Measurements from ENCODE around the gene ZNF282. TPM values are rescaled to one million over a fixed set of nuclear protein-coding genes. Genes with fewer than 3 reads are reported as not detected.

ZNF282 gene
- total RNA-seq, 1 donor from 2014 or later = 40.0 TPM

DNA sequence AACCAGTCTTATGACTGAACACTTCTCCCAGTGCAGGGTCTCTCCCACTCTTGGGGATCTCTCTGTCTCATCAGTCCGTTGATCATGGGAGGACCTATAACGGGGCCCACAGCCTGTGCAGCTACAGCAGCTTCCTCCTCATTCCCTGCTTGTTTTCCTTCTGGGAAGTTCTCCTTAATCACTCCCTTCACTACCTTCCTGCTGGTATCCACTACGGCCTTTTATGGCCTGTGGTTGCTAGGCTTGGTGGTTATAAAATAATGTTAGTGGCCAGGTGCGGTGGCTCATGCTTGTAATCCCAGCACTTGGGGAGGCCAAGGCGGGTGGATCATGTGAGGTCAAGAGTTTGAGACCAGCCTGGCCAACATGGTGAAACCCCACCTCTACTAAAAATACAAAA lies 3.5 kb upstream of the ZNF282 start:
- Mint-ChIP-seq H3K27me3 (ENCODE audit: unreplicated experiment) (peaks cover 4% of the 10 kb centered on the region), H3K4me1 (ENCODE audit: unreplicated experiment) (peaks cover 31% of the 10 kb centered on the region), H3K36me3 (ENCODE audit: low read depth, unreplicated experiment) (peaks cover 3% of the 10 kb centered on the region), H3K9me3 (ENCODE audit: unreplicated experiment) (no peaks in the 10 kb centered on the region), H3K27ac (ENCODE audit: unreplicated experiment) (no peak overlapping the region), H3K4me3 (ENCODE audit: unreplicated experiment) (no peak overlapping the region)
- DNase-seq (ENCODE audit: low spot score) = no peak
- TF ChIP-seq, protein P1, sequence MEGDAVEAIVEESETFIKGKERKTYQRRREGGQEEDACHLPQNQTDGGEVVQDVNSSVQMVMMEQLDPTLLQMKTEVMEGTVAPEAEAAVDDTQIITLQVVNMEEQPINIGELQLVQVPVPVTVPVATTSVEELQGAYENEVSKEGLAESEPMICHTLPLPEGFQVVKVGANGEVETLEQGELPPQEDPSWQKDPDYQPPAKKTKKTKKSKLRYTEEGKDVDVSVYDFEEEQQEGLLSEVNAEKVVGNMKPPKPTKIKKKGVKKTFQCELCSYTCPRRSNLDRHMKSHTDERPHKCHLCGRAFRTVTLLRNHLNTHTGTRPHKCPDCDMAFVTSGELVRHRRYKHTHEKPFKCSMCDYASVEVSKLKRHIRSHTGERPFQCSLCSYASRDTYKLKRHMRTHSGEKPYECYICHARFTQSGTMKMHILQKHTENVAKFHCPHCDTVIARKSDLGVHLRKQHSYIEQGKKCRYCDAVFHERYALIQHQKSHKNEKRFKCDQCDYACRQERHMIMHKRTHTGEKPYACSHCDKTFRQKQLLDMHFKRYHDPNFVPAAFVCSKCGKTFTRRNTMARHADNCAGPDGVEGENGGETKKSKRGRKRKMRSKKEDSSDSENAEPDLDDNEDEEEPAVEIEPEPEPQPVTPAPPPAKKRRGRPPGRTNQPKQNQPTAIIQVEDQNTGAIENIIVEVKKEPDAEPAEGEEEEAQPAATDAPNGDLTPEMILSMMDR (IDR thresholded peaks at IDR 0.05; ENCODE audit: unreplicated experiment) = no peak

DNA sequence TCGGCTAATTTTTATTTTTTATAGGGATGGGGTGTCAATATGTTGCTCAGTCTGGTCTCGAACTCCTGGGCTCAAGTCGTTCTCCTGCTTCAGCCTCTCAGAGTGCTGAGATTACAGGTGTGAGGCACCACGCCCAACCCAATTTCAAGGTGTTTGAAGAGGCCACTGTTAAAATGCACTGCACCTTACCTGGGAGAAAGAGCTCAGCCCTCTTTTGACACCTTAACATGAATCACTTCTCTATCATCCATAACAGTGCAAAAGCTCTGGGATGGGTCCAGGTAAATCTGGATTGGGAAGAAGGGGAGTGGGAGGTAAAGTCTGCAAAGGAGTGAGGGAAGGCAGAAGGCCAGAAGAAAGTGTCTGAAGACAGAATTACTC lies 557 bp upstream of the ZNF282 start:
- no peak for DNase-seq (ENCODE audit: low spot score)
- Mint-ChIP-seq H3K27ac (ENCODE audit: unreplicated experiment) (peak overlapping the region; percentile 84), H3K4me3 (ENCODE audit: unreplicated experiment) (peak overlapping the region; percentile 92), H3K9me3 (ENCODE audit: unreplicated experiment) (no peaks in the 10 kb centered on the region), H3K4me1 (ENCODE audit: unreplicated experiment) (peaks cover 42% of the 10 kb centered on the region), H3K27me3 (ENCODE audit: unreplicated experiment) (peaks cover 9% of the 10 kb centered on the region), H3K36me3 (ENCODE audit: low read depth, unreplicated experiment) (peaks cover 23% of the 10 kb centered on the region)
- TF ChIP-seq, protein P1 (IDR thresholded peaks at IDR 0.05; ENCODE audit: unreplicated experiment) = no peak

DNA sequence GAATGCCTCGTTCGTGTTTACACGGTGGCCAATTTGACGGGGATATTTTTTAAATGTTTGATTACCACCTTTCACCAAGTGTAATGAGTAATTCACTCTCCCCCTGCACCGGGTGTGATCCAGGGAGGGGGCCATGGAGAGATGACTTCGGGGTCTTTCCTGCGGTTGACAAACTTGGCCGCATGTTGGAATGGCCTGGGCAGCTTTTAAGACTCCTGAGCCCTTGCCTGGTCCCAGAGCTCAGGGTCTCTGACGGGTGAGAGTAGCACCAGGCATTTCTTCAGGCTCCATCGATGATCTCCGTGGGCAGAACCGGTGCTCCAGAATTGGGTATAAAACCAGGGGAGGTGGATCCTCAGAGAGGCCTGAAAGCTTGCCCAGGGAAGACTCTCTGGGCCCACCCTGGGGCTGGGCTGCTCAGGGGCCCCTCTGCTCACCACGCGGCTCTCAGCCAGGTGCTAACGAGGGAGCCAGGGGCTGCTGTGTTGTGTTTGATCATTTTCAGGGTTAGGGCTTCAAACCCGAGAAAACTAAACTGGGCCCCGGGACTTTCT lies 882 bp downstream of the ZNF282 start:
- TF ChIP-seq, protein P1 (IDR thresholded peaks at IDR 0.05; ENCODE audit: unreplicated experiment) = no peak
- peak overlapping the region; percentile 96 for H3K4me3 Mint-ChIP-seq (ENCODE audit: unreplicated experiment)
- H3K27me3 Mint-ChIP-seq (ENCODE audit: unreplicated experiment) = peaks cover 9% of the 10 kb centered on the region
- DNase-seq (ENCODE audit: low spot score) = no peak
- peak overlapping the region; percentile 48 for H3K27ac Mint-ChIP-seq (ENCODE audit: unreplicated experiment)
- peaks cover 41% of the 10 kb centered on the region for H3K4me1 Mint-ChIP-seq (ENCODE audit: unreplicated experiment)
- peaks cover 36% of the 10 kb centered on the region for H3K36me3 Mint-ChIP-seq (ENCODE audit: low read depth, unreplicated experiment)
- H3K9me3 Mint-ChIP-seq (ENCODE audit: unreplicated experiment) = no peaks in the 10 kb centered on the region

DNA sequence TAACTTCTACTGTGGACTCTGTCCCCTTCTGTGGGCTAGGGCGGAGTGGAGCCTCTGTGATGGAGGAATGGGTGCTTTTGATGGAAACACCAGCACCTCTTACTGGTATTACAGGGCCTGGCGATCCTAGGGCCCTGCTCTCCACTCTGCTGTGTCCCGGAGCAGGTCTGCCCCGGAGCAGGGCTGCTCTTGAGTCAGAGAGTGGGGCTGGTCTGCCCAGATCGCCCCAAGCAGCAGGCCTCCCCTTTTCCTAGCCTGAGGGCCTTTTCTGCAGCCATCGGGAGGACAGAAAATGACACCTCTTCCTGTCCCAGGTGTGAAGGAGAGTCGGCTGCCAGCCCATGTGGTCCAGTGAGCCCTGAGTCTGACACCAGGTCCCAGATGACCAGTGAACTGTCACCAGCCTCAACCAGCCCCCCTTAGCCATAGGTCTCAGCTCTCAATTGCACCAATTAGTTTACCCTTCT lies 1.4 kb downstream of the ZNF282 start:
- TF ChIP-seq, protein P1 (IDR thresholded peaks at IDR 0.05; ENCODE audit: unreplicated experiment) = no peak
- Mint-ChIP-seq H3K9me3 (ENCODE audit: unreplicated experiment) (no peaks in the 10 kb centered on the region), H3K4me1 (ENCODE audit: unreplicated experiment) (peaks cover 38% of the 10 kb centered on the region), H3K27ac (ENCODE audit: unreplicated experiment) (no peak overlapping the region), H3K4me3 (ENCODE audit: unreplicated experiment) (peak overlapping the region; percentile 96), H3K27me3 (ENCODE audit: unreplicated experiment) (peaks cover 9% of the 10 kb centered on the region), H3K36me3 (ENCODE audit: low read depth, unreplicated experiment) (peaks cover 40% of the 10 kb centered on the region)
- no peak for DNase-seq (ENCODE audit: low spot score)

DNA sequence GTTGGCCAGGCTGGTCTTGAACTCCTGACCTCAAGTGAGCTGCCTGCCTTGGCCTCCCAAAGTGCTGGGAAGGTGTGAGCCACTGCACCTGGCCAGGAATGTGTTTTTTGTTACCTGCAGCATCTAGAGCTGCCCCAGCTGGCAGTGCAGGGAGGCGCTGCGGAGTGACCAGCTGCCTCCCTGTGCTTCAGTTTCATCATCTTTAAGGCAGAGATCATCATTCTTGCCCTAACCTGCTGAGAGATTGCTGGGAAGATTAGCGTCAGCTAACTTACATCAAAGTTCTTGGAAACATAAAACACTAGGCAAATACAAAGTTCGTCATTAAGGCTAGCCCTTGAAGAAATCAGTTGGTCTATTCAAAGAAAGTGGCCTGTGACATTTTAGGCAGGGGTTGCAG lies 2.3 kb downstream of the ZNF282 start:
- H3K9me3 Mint-ChIP-seq (ENCODE audit: unreplicated experiment) = no peaks in the 10 kb centered on the region

More for the DNA sequence above, 2.3 kb downstream of the ZNF282 start:
- H3K27ac Mint-ChIP-seq (ENCODE audit: unreplicated experiment) = no peak overlapping the region
- peaks cover 44% of the 10 kb centered on the region for H3K36me3 Mint-ChIP-seq (ENCODE audit: low read depth, unreplicated experiment)
- no peak for DNase-seq (ENCODE audit: low spot score)
- peaks cover 35% of the 10 kb centered on the region for H3K4me1 Mint-ChIP-seq (ENCODE audit: unreplicated experiment)
- peaks cover 9% of the 10 kb centered on the region for H3K27me3 Mint-ChIP-seq (ENCODE audit: unreplicated experiment)
- TF ChIP-seq, protein P1 (IDR thresholded peaks at IDR 0.05; ENCODE audit: unreplicated experiment) = no peak
- H3K4me3 Mint-ChIP-seq (ENCODE audit: unreplicated experiment) = peak overlapping the region; percentile 77

Measured in endothelial cell (in vitro differentiated cells).